ENCODE measurements around the gene DSCAML1.
"Not testable (repeated sequence)": the region's sequence is repeated elsewhere in the genome, so short reads cannot be mapped to it uniquely, and the experiment has no call there.

DSCAML1 gene

DNA sequence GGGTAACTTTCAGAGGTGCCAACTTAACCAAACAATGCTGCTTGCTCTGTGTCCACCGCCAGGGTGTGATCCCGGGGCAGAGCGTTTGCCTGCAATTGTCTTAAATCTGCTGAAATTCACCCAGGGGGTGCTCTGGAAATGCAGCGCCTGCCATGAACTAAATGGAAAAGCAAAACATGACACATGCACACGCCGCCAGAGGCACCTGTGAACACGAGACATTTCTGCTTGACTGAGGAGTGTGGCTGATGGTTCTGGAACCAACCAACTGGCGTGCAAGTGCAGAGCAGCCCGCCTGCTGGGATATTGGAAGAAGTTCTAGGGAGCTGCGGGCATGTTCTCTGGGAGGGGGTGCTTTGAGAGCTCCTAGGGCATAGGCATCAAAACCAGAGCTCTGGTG lies 30.4 kb downstream of the DSCAML1 start:
- no peak overlapping the region for H3K4me3 ChIP-seq (ENCODE audit: low read depth, low read length)
- no peak for DNase-seq (ENCODE audit: low read depth)

DNA sequence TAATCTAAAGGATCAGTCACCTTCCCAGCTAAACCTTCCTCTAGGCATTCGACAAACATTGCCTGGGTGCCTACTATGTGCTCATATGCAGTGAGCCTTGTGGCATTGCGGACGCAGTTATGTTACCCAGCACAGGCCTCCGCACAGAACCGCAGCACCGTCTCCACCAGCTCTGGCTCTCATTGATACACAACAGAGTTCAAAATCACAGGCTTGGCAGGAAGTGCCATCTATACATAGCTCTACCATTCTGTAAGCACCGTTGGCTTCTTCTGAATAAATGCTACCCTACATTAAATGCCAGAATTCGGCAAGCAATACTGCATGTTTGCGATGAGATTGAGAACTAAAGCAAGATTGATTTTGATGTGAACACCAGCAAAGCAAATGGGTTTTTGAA lies 31.0 kb downstream of the DSCAML1 start:
- H3K4me3 ChIP-seq (ENCODE audit: low read depth, low read length), result no peak overlapping the region
- DNase-seq (ENCODE audit: low read depth), result no peak

DNA sequence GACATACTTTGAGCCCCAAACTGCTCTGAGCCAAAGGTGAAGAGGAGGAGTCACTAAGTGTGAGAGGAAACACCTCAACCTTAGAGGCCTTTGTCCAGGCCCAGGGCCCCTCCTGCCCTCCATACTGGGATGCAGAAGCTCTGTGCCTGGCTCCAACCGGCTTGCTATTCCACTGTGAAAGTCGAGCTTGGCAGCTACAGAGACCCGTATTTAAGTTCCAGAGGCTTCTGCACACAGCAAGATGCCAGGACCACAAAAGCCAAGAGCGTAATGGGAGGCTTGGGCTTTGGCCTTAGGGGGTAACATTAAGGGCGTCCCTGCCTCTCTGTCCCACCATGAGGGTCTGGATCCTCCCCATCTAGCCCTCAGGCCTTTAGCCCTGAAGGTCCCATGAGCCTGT lies 31.9 kb downstream of the DSCAML1 start:
- no peak overlapping the region for H3K4me3 ChIP-seq (ENCODE audit: low read depth, low read length)
- no peak for DNase-seq (ENCODE audit: low read depth)

DNA sequence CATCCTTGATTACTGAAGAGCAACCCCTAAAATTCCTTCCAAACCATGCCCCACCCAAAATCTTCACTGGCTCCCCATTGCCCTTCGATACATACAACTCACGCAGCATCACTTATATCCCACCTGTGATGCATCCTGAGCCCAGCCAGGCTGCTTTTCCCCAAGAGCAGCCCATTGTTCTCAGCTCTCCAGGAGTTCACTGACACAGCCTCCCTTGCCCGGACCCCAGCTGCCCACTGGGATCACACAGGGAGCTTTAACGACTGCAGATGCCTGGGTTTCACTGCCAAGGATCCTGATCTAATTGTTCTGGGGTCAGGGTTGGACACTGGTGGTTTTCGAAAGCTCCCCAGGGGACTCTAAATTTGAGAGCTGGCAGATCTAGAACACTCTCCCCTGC lies 33.6 kb downstream of the DSCAML1 start:
- DNase-seq (ENCODE audit: low read depth), result not testable (repeated sequence)

DNA sequence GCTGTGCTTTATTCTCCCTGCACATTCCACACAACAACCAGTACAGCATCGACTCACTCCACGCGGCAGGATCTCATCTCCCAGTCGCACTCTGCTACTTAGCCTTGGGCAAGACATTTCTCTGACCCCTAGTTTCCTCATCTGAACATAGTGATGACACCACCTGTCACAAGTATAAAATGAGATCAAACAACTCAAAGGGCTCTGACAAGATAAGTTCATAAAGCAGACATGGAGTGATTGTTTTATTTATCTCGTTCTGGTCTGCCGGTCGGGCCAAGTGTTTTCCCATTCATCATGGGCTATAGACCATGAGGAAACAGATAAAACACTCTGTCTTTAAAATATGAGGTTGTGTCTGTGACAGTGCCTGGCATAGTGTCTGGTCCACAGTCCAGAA lies 35.0 kb downstream of the DSCAML1 start:
- no peak overlapping the region for H3K4me3 ChIP-seq (ENCODE audit: low read depth, low read length)
- DNase-seq (ENCODE audit: low read depth), result no peak

More for the DNA sequence above, 33.6 kb downstream of the DSCAML1 start:
- H3K4me3 ChIP-seq (ENCODE audit: low read depth, low read length), result not testable (repeated sequence)

DNA sequence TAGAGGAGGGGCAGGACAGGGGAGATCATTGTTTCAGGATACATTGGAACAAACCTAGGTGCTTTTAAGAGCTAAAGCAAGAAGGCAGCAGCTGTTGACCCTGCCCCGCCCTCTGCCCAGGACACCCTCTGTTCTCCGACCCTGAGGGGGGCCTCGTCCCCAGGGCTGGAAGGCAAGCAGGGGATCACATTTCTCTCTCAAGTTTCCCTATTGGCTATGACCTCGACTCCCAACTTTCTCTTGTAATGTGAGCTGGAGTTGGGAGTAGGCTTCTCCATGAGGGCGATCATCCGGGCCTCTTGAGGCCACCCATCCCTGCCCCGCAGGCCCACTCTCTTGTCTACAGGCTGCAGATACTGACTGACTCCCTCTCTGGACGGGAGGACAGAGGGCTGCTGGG lies 37.7 kb downstream of the DSCAML1 start:
- H3K4me3 ChIP-seq (ENCODE audit: low read depth, low read length), result no peak overlapping the region
- no peak for DNase-seq (ENCODE audit: low read depth)

DNA sequence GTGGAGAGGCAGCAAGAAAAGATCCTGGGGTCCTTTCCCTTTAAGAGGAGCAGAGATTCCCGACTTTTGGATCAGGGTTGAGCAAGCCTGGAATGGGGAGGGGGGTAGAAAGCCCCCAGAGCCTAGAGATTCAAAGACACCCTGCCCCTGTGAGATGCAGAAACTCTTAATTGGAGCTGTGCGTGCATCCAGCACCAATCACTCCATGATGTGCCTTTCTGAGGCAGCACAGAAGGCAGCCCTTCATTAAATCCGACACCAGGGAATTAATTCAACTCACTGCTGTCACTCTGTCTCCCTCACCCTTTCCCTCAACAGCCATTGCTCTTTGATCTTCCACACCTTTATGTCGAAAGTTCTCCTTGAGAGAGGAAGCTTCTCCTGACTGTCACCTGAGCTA lies 43.0 kb downstream of the DSCAML1 start:
- no peak overlapping the region for H3K4me3 ChIP-seq (ENCODE audit: low read depth, low read length)
- no peak for DNase-seq (ENCODE audit: low read depth)

DNA sequence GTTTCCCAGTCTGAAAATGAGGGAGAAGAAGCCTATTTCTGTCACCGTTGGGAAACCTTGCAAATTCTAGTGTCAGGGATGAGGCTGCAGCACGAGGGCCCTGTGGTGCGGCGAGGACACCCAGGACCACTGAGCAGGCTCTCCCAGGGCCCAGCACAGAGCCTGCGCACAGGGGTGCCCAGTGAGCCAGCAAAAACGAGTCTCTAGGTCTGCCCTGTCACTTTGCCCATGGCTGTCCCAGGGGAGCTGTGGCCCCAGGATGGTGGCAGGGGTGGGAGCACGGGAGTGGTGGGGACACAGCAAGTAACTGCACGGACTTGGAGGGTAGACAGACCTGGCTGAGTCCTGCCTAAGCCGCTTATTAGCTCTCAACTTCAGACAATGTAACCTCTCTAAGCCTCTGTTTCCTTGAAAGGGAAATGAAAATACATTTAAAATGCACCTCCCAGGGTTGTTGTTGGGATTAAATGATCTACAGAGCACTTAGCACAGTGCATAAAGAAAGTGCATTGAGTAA lies 44.2 kb downstream of the DSCAML1 start:
- no peak for DNase-seq (ENCODE audit: low read depth)
- H3K4me3 ChIP-seq (ENCODE audit: low read depth, low read length), result no peak overlapping the region

DNA sequence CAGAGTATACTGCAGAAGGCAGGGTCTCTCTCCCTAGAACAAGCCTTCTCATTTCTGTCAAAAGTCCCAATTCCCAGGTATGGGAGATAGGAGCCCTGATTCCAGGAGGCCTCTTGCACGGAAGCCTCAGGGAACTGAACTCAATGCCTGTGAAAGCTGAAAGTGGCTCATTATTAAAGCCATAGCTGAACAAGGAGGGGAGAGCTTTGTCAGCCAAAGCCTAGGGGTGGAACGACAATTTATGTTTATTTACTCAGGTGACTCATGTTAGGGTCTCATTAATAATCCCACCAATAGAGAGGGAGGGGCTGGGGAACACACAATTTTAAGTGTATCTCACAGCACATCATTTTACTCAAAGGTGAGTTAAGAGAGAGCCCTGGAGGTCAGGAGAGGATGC lies 44.9 kb downstream of the DSCAML1 start:
- DNase-seq (ENCODE audit: low read depth), result no peak
- no peak overlapping the region for H3K4me3 ChIP-seq (ENCODE audit: low read depth, low read length)

DNA sequence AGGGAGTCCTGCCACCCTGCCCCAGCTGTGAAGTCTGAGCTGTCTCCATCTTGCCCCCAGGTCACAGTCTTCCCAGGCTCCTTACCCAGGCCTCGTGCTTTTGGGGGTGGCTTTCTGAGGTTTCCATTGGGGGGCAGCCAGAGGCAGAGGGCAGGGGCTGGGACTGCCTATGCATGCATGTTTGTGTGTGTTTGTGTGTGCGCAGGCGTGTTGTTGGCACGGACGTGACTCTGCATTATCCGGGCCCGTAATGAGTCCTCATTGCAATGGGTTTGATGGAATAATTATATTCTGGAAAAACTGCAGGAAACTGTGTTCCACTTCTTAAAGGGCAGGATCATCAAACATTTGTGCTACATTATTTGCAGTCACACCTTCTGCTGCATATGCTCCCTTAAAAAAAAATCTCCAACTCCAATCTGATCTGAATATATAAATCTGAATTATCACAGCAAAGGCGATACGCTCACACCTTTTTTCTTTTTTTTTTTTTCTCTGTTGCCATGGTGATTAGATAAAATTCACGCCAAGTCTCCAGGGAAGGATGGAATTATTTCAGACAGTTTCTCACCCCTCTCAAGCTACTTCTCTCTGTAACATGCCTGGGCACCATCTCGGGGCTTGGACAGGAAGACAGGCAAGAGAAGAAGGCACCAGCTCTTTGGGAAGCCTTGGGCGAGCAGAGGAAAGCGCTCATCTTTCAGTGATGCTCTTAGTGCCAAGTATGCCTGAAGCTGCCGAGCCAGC lies 45.9 kb downstream of the DSCAML1 start:
- DNase-seq (ENCODE audit: low read depth), result no peak
- H3K4me3 ChIP-seq (ENCODE audit: low read depth, low read length), result no peak overlapping the region

DNA sequence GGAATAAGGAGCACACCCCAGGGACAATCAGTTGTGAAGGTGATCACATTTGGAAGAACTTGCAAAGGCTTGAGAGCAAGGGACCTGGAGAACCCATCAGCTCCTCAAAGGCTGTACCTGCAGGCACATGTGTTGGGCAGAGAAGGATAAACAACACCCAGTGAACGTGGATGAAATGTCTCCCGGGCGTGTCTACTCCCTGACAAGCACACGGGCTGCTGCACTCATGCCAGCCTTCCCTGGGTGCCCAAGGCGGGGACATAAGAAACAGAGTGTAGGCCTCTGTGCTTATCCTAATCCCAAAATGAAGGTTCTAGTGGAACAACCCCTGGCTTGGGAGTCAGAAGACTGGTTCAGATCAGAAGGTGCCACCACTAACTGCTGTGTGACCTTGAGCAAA lies 46.7 kb downstream of the DSCAML1 start:
- H3K4me3 ChIP-seq (ENCODE audit: low read depth, low read length), result no peak overlapping the region
- no peak for DNase-seq (ENCODE audit: low read depth)

DNA sequence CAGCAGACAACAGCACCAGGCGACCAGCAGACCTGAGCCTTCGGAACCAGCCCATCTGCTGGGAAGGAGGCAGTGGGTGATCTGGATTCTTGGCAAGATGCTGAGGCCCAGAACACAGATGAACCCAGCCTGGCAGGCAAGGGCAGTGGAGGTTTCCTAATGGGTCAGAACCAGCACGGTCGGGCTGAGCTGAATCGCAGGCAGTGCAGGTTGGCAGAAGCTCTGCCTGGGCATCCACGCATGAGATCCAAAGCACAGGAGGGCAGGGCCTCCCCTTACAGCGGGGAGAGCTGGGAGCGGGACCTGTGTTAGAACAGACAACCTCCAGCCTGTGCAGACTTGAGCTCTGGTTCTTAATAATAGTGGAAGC lies 47.5 kb downstream of the DSCAML1 start:
- DNase-seq (ENCODE audit: low read depth), result no peak
- H3K4me3 ChIP-seq (ENCODE audit: low read depth, low read length), result no peak overlapping the region

DNA sequence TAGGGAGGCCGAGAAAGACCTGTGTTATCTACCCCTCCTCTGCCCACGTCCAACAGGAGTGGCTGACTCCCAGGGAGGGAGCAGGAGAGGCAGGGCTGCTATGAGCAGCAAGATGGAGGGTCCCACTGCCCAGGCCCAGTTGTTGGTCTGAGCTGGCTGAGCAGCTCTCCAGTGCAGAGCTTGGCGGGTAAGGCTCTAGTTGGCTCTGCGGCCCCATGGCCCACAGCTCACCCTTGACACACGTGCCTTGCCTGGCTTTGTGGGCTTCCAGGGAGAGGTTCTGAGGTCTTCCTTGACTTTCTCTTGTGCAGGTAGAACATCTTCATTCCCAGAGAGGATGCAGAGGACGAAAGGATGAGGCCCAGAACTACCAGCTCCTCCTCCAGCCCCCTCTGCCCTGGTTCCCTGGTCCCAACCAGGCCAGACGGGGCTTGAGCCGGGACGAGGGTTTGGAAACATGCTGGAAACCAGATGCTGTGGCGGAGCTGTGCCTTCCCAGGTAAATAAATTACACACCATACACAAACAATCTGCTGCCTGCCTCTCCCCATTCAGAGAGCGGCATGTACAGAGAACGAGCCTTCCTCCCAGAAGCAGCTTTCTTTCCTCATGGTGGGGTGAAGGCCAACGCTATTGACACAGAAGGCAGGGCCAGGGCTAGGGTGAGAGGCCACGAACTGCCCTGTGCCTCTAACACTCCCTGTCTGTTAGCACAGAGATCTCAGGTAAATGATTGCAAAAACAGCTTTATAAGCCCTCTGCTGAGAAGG lies 48.1 kb downstream of the DSCAML1 start:
- DNase-seq (ENCODE audit: low read depth), result no peak
- H3K4me3 ChIP-seq (ENCODE audit: low read depth, low read length), result no peak overlapping the region

DNA sequence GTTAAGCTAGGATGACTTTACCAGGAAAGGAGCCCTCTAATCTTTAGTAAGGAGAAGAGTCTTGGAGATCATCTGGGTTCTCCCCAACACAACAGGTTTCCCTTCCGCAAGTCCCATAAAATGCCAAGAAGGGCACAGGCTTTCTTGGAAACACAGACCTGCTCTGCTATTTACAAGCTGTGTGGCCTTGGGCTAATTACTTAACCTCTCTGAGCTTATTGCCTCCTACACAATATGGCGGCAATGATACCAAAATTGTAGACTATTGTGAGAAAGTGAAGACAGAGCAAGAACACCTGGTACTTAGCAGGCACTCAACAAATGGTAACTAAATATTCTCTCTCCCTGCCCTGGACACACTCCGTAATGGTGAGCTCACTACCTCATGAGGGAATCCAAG lies 49.1 kb downstream of the DSCAML1 start:
- DNase-seq (ENCODE audit: low read depth), result no peak
- no peak overlapping the region for H3K4me3 ChIP-seq (ENCODE audit: low read depth, low read length)

DNA sequence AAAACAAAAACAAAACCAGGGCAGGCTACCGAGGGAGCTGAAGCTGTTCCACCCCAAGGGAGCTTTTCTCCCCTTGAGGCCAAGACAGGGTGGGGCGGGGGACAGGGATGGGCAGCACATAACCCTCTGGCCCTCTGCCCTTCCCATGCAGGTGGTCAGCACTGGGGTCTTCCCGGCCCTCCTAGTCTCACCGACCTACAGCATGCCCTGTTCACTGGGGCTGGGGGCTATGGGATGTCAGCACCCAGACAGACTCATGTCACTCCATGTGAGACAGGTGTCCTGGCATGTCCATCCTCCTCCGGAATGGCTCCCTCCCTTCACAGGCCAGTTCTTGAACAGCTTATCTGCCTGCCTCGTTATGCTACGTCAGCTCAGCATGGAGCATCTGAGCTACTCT lies 51.7 kb downstream of the DSCAML1 start:
- H3K4me3 ChIP-seq (ENCODE audit: low read depth, low read length), result no peak overlapping the region
- no peak for DNase-seq (ENCODE audit: low read depth)

DNA sequence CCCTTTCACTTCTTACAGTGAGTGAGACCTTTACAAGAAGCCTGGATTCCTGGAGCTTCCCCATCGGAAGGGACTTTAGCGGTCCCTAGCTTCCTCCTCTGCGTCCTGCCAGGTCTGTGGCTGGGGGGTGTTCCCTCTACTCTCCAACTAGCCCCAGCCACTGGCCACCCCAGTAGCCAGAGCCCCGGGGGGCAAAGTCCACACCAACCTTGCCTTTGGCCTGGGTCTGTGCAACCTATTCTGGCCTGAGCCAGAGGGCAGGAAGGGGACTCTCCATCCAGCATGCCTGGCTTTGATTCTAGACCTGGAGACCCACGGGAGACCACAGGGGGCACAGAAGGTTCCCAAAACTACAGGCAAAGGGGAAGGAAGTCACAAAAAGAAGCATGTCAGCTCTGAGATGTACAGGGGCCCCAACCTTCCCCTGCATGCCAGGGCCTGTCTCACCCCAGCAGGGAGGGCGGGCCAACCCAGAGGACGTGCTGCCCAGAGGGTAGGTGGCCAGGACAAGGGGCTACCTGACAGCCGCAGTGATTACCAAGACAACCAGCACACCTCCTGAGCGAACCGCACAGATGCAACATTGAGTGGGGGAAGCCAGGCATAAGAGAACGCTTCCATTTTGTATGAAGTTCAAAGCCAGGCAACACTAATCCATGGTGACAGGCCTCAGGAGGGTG lies 52.4 kb downstream of the DSCAML1 start:
- no peak overlapping the region for H3K4me3 ChIP-seq (ENCODE audit: low read depth, low read length)
- DNase-seq (ENCODE audit: low read depth), result no peak

DNA sequence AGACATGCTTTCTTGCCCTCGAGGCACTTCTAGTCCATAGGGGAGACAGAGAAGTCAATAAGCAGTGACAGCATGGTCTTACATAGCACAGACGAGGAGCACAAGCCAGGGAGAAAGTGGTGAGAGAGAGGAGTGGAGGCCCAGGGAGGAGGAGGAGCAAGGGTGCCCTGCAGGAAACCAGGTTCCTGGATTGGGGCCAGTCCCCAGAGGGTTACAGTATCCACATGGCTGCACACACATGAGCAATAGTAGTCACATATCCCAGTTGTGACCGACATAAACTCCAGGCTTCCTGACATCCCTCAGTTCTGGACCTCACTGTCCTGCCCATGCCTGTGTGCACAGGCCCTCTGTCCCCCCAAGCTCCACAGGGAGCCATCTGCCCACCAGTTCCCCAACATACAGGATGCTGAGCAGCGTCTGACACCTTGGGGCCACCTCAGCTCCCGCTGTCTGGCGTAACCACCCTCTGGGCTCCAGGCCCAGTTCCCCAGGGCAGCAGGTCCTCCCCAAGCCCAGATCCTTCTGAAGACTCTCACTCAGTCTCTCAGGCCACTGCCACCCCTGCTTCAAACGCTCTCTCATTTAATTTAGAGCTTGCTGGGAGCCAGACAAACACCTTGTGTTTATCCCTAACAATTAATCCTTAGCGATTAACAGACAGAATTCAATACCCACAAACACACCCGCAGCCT lies 53.7 kb downstream of the DSCAML1 start:
- no peak for DNase-seq (ENCODE audit: low read depth)
- H3K4me3 ChIP-seq (ENCODE audit: low read depth, low read length), result no peak overlapping the region

DNA sequence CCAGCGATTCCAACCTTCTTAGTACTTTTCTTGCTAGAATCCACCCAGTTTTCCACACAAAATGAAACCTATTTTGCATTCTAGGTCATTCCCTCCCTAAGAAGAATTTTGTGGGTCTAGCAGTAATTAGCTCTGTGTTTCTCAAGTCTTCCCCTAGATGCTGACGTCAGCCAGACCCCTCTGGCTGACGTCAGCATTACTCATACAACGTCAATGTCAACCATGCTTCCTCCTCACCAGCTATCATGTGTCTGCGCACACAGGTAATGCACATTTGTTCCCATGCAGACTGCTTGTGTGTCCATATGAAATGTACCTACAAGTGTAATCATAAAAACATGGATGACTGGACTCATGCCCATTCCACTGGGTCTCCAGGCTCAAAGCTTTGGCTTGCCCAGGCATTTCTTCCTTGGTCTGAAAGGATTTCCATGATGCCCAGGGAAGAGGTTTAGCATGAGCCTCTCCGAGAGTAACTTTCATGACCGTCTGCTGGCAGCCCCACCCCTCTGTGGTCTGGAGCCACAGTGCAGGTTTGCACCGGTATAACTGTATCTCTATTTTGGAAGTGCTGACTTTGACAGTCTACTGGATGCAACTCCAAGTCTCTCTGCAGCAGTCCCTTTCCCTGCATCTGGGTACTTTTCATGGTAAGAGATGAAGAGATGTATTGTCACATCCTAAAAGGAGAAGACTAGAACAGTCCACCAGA lies 58.6 kb downstream of the DSCAML1 start:
- DNase-seq (ENCODE audit: low read depth), result no peak
- no peak overlapping the region for H3K4me3 ChIP-seq (ENCODE audit: low read depth, low read length)

DNA sequence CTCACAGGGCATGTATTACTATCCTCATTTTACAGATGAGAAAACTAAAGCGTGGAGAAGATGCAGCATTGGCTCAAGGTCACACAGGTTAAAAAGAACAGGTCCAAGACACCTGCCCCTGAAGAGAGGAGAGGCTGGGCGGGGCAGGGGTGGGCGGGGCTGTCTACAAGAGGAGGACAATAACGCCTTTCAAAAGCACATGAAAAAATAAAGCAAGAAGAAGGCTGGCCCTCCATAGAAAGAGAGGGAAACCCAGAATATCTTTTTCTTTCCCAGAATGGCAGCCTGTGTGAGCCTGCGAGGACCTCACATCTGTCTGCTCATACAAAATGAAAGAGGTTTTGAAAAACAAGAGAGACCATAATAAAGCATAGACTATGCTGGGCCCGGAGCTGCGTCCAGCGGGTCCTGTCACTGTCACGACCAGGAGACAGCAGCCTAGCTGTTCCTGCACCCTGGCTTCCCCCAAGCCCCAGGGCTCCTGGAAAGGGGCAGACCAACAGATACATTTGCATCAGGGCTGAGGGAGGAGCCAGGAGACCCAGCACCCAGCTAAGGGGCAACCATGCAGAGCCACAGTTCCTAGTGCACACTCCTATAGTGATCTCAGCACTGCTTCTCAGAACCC lies 61.6 kb downstream of the DSCAML1 start:
- no peak for DNase-seq (ENCODE audit: low read depth)
- H3K4me3 ChIP-seq (ENCODE audit: low read depth, low read length), result no peak overlapping the region
